Lower lobe of right lung (tissue), 2 donors: ENCODE measurements around the gene ASGR1. TPM values are rescaled to one million over a fixed set of nuclear protein-coding genes. Genes with fewer than 3 reads are reported as not detected.

Experiments
- ATAC-seq, 2 donors: fragments of 200-7000 bp; cut with Tn5 transposase; one replicate each; pipeline ENCODE4 v1.9.1; 2020 to 2022; ENCODE audit warnings: mild to moderate bottlenecking in 2 of 2, moderate library complexity in 2 of 2
- DNase-seq: peaks from one replicate; pipeline ENCODE4 v3.0.0-alpha.2; 2020
- H3K27ac ChIP-seq: fragments of 200-600 bp; one replicate; pipeline ENCODE4 v1.8.0; 2022
- H3K27me3 ChIP-seq: fragments of 200-600 bp; one replicate; pipeline ENCODE4 v1.8.0; 2022; ENCODE audit warnings: low read depth
- H3K36me3 ChIP-seq: fragments of 200-600 bp; one replicate; pipeline ENCODE4 v1.8.0; 2022; ENCODE audit warnings: mild to moderate bottlenecking
- H3K4me1 ChIP-seq: fragments of 200-600 bp; one replicate; pipeline ENCODE4 v1.8.0; 2022
- H3K4me3 ChIP-seq: fragments of 200-600 bp; one replicate; pipeline ENCODE4 v1.8.0; 2022; ENCODE audit warnings: mild to moderate bottlenecking
- H3K9me3 ChIP-seq: fragments of 200-600 bp; one replicate; pipeline ENCODE4 v1.8.0; 2022
- CTCF ChIP-seq: fragments of 200-600 bp; IDR thresholded peaks from one replicate; pipeline ENCODE4 v1.8.0; 2022; ENCODE audit warnings: antibody characterized with exemption, mild to moderate bottlenecking
- intact Hi-C: fragments of 100-400 bp; cut with DNase I; formaldehyde crosslinking; loops from one replicate; pipeline ENCODE4 v1.11.0; 2022
- total RNA-seq: library from RNA; stranded (reverse); fragmentation: NEBNext Ultra II Directional; extraction: Animal tissue kit (Norgen Biotek cat#: 25700); gene quantifications from one replicate; pipeline ENCODE4 v1.2.1, GENCODE V29; 2021
- donor health status: DM: no; HTN: yes; CAD: no; lungs with severe emphysema.

ASGR1 gene
- total RNA-seq, 1 donor from 2014 or later: 5.1 TPM

DNA sequence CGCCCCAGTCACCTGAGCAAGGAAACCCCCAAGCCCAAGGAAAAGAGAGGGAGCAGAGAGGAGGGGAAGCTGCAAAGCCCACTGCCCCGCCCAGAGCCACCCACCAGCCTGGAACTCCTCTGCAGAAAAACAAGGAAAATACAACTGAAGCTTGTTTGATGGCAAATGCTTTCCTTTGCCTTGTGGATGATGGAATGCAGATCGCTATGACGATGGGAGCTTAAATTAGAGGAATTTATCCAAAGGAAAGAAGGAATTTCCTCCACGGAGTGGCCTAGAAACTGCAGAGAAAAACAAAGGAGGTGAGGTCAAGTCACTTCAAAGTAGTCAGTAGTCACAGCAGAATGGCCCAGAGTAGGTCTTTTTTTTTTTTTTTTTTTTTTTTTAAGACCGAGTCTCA, 33.1 kb downstream of the ASGR1 start:
- no peaks in the 10 kb centered on the region for H3K27me3 ChIP-seq
- no peak overlapping the region for H3K27ac ChIP-seq
- DNase-seq (no peak), ATAC-seq (no peak)
- intact Hi-C loops: no loop called here
- H3K4me1 ChIP-seq: no peaks in the 10 kb centered on the region
- no peaks in the 10 kb centered on the region for H3K9me3 ChIP-seq
- no peak for TF ChIP-seq CTCF
- H3K36me3 ChIP-seq: no peaks in the 10 kb centered on the region
- H3K4me3 ChIP-seq: no peak overlapping the region

DNA sequence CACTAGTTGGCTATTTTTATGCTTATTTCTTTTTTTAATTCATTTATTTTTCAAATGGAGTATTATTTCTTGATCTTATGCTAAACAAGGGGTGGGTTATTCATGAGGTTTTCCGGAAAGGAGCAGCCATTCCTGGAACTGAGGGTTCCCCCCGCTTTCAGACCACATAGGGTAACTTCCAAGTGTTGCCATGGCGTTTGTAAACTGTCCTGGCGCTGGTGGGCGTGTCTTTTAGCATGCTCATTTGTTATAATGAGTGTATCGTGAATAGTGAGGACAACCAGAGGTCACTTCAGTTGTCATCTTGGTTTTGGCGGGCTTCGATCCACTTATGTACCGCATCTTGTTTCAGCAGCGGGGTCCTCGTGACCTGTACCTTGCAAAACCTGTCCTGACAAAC, 35.0 kb downstream of the ASGR1 start:
- Histone ChIP-seq H3K4me1 (no peaks in the 10 kb centered on the region), H3K27ac (no peak overlapping the region), H3K36me3 (no peaks in the 10 kb centered on the region), H3K9me3 (no peaks in the 10 kb centered on the region), H3K4me3 (no peak overlapping the region), H3K27me3 (no peaks in the 10 kb centered on the region)
- intact Hi-C loops: no loop called here
- TF ChIP-seq CTCF: no peak
- ATAC-seq (no peak), DNase-seq (no peak)

GRCh38 chr17:7141824-7142223, 37.3 kb downstream of the ASGR1 start:
- intact Hi-C loops: no loop called here

DNA sequence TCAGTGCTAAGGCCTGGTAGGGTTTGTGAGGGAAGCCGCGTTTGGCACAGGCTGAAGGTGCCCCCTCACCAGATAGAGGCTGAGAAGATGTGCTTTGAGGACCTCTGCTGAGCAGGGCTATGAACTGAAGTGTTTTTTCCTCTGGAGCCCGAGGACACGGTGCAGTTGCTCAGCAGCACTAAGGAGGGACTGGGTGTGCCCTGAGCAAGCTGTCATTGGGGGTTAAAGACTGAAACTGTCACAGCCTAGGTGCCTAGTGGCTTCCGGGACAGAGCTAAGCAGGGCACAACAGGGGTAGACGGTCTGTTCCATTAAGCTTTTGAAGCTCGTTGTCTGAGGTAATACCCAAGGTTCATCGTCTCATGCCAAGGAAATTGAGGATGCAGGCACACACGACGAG, 39.8 kb downstream of the ASGR1 start:
- Histone ChIP-seq H3K9me3 (no peaks in the 10 kb centered on the region), H3K27me3 (peaks cover 9% of the 10 kb centered on the region), H3K4me1 (peaks cover 5% of the 10 kb centered on the region), H3K4me3 (peak overlapping the region; percentile 41), H3K36me3 (no peaks in the 10 kb centered on the region), H3K27ac (peak overlapping the region; percentile 54)
- ATAC-seq (no peak), DNase-seq (no peak)
- no peak for TF ChIP-seq CTCF
- intact Hi-C loops: loop anchor here (5.0 kb wide), 1 partner anchor 87 kb away; no protein-coding TSS in a partner anchor

More at GRCh38 chr17:7141824-7142223, 37.3 kb downstream of the ASGR1 start:
- Histone ChIP-seq H3K4me3 (no peak overlapping the region), H3K27me3 (peaks cover 6% of the 10 kb centered on the region), H3K27ac (no peak overlapping the region), H3K9me3 (no peaks in the 10 kb centered on the region), H3K36me3 (no peaks in the 10 kb centered on the region), H3K4me1 (no peaks in the 10 kb centered on the region)
- TF ChIP-seq CTCF: no peak
- peak; percentile 20 to 57 for ATAC-seq
- DNase-seq: no peak

DNA sequence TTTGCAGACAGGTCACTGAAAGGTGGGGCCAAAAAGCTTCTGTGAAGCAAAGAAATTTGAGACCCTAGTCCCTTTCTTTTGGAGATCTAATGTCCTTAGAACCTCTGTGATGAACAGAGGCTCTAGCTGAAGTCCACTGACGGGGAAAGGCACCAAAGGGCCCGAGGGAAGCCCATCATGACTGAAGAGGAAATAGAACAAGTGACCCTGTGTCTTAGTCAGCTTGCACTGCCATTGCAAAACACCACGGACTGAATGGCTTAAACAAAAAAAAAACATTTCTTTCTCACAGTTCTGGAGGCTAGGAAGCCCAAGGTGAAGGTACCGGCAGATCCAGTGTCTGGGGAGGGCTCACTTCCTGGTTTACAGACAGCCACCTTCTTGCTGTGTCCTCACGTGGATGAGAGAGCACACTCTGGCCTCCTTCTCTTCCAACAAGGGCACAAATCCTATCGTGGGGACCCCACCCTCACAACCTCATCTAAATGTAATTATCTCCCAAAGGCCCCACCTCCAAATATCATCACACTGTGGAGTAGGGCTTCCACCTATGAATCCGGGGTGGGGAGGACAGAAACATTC, 40.3 kb downstream of the ASGR1 start:
- Histone ChIP-seq H3K27ac (peak overlapping the region; percentile 54), H3K4me3 (peak overlapping the region; percentile 41), H3K4me1 (peaks cover 5% of the 10 kb centered on the region), H3K9me3 (no peaks in the 10 kb centered on the region), H3K27me3 (peaks cover 9% of the 10 kb centered on the region), H3K36me3 (no peaks in the 10 kb centered on the region)
- no peak for TF ChIP-seq CTCF
- intact Hi-C loops: loop anchor here (5.0 kb wide), 1 partner anchor 87 kb away; no protein-coding TSS in a partner anchor
- ATAC-seq: no peak
- DNase-seq: no peak
